Measurements from ENCODE around the gene NCOA7.

NCOA7 gene

GRCh38 chr6:125927761-125928160 is 137.0 kb downstream of the NCOA7 start:
- no peaks in the 10 kb centered on the region for H3K27me3 ChIP-seq (ENCODE audit: insufficient read depth, low read length)
- no peak overlapping the region for H2AFZ ChIP-seq (ENCODE audit: low read length)
- TF ChIP-seq CTCF (IDR thresholded peaks at IDR 0.05; ENCODE audit: low read length) (no peak), EZH2 (IDR thresholded peaks at IDR 0.05; ENCODE audit: borderline replicate concordance, low read length) (no peak)
- no peak overlapping the region for H3K4me3 ChIP-seq (ENCODE audit: low read depth, low read length, poor library complexity, severe bottlenecking)
- H3K4me1 ChIP-seq (ENCODE audit: insufficient read depth, low read length, severe bottlenecking): no peaks in the 10 kb centered on the region
- no peak overlapping the region for H3K27ac ChIP-seq (ENCODE audit: low read depth, low read length, poor library complexity, severe bottlenecking)
- no peak overlapping the region for H3K9ac ChIP-seq (ENCODE audit: low read length)
- no peaks in the 10 kb centered on the region for H3K79me2 ChIP-seq (ENCODE audit: insufficient read depth, low read length)
- H4K20me1 ChIP-seq (ENCODE audit: insufficient read depth, low read length): no peaks in the 10 kb centered on the region
- no peaks in the 10 kb centered on the region for H3K9me2 ChIP-seq (ENCODE audit: low read depth, low read length)
- peaks cover 73% of the 10 kb centered on the region for H3K36me3 ChIP-seq (ENCODE audit: insufficient read depth, low read length)
- no peak overlapping the region for H3K4me2 ChIP-seq (ENCODE audit: low read length)
- H3F3A ChIP-seq (ENCODE audit: insufficient read depth, low read length): no peaks in the 10 kb centered on the region
- no peaks in the 10 kb centered on the region for H3K9me3 ChIP-seq (ENCODE audit: low read length)

- H2AFZ ChIP-seq (ENCODE audit: low read length): no peak overlapping the region
- no peaks in the 10 kb centered on the region for H3K4me1 ChIP-seq (ENCODE audit: insufficient read depth, low read length, severe bottlenecking)
- H3K27me3 ChIP-seq (ENCODE audit: insufficient read depth, low read length): no peaks in the 10 kb centered on the region
- H3K4me3 ChIP-seq (ENCODE audit: low read depth, low read length, poor library complexity, severe bottlenecking): no peak overlapping the region
- no peaks in the 10 kb centered on the region; the same call in 1 of the 2 replicates for H3F3A ChIP-seq (ENCODE audit: insufficient read depth, low read length)
- H3K79me2 ChIP-seq (ENCODE audit: insufficient read depth, low read length): no peaks in the 10 kb centered on the region
- no peak for TF ChIP-seq CTCF (IDR thresholded peaks at IDR 0.05; ENCODE audit: low read length)
- TF ChIP-seq EZH2 (IDR thresholded peaks at IDR 0.05; ENCODE audit: borderline replicate concordance, low read length): no peak
- H3K4me2 ChIP-seq (ENCODE audit: low read length): no peak overlapping the region
- no peaks in the 10 kb centered on the region for H4K20me1 ChIP-seq (ENCODE audit: insufficient read depth, low read length)
- H3K9ac ChIP-seq (ENCODE audit: low read length): no peak overlapping the region
- H3K9me2 ChIP-seq (ENCODE audit: low read depth, low read length): no peaks in the 10 kb centered on the region
- no peak overlapping the region for H3K27ac ChIP-seq (ENCODE audit: low read depth, low read length, poor library complexity, severe bottlenecking)
- H3K36me3 ChIP-seq (ENCODE audit: insufficient read depth, low read length): peaks cover 49% of the 10 kb centered on the region
- no peaks in the 10 kb centered on the region for H3K9me3 ChIP-seq (ENCODE audit: low read length)
Measured at GRCh38 chr6:125930765-125931418, 140.1 kb downstream of the NCOA7 start.

GRCh38 chr6:125931733-125932450 is 141.1 kb downstream of the NCOA7 start:
- no peak overlapping the region for H3K9ac ChIP-seq (ENCODE audit: low read length)
- no peak overlapping the region for H3K4me2 ChIP-seq (ENCODE audit: low read length)
- no peaks in the 10 kb centered on the region; the same call in 1 of the 2 replicates for H3F3A ChIP-seq (ENCODE audit: insufficient read depth, low read length)
- H3K9me2 ChIP-seq (ENCODE audit: low read depth, low read length): no peaks in the 10 kb centered on the region
- H3K27ac ChIP-seq (ENCODE audit: low read depth, low read length, poor library complexity, severe bottlenecking): no peak overlapping the region
- no peaks in the 10 kb centered on the region for H3K27me3 ChIP-seq (ENCODE audit: insufficient read depth, low read length)
- no peaks in the 10 kb centered on the region for H3K4me1 ChIP-seq (ENCODE audit: insufficient read depth, low read length, severe bottlenecking)
- TF ChIP-seq CTCF (IDR thresholded peaks at IDR 0.05; ENCODE audit: low read length) (no peak), EZH2 (IDR thresholded peaks at IDR 0.05; ENCODE audit: borderline replicate concordance, low read length) (no peak)
- no peak overlapping the region for H2AFZ ChIP-seq (ENCODE audit: low read length)
- peaks cover 43% of the 10 kb centered on the region for H3K36me3 ChIP-seq (ENCODE audit: insufficient read depth, low read length)
- no peak overlapping the region for H3K4me3 ChIP-seq (ENCODE audit: low read depth, low read length, poor library complexity, severe bottlenecking)
- no peaks in the 10 kb centered on the region for H3K9me3 ChIP-seq (ENCODE audit: low read length)
- no peaks in the 10 kb centered on the region for H4K20me1 ChIP-seq (ENCODE audit: insufficient read depth, low read length)
- H3K79me2 ChIP-seq (ENCODE audit: insufficient read depth, low read length): no peaks in the 10 kb centered on the region
